NOMO-1 treated with DMSO at 0.1 percent for 48 hours (cell line): ENCODE measurements around the gene USP30.

Source experiments
- DNase-seq: peaks from one replicate; lab custom pipeline; 2025; ENCODE audit not compliant: unreplicated experiment; lab: John Stamatoyannopoulos, UW

Gene USP30

DNA sequence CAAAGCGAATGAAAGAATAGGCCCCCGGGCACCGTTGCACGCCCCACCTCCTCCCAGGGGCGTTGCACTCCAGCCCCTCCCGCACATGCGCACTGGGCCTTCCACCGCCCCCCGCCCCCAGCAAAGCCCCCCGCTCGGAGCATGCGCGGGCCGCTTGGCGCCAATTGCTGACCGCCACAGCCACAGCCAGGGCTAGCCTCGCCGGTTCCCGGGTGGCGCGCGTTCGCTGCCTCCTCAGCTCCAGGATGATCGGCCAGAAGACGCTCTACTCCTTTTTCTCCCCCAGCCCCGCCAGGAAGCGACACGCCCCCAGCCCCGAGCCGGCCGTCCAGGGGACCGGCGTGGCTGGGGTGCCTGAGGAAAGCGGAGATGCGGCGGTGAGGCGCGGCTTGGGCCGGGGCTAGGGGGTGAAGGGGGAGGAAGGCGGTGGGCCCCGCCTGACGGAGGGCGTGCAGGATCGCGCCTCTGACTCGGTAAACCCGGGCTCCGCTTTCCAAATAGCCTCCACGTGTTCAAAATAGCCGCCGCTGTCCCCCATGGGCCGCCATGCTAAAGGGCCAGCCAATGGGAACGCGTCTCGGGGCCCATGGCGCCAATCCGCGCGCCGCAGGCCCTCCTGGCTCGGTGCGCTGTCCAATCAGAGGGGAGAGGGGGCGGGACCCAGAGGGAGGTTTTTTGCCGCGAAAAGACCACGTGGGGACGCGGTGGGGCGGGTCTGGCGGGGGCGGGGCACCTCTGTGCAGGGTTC, 45.2 kb downstream of the USP30 start, which contains the start of gene UNG:
TSS of gene UNG (plus strand) at position 163 of the 748 bp plus-strand sequence. CDS start at position 246, 83 bp downstream.
- DNase-seq, result peak; percentile 93

DNA sequence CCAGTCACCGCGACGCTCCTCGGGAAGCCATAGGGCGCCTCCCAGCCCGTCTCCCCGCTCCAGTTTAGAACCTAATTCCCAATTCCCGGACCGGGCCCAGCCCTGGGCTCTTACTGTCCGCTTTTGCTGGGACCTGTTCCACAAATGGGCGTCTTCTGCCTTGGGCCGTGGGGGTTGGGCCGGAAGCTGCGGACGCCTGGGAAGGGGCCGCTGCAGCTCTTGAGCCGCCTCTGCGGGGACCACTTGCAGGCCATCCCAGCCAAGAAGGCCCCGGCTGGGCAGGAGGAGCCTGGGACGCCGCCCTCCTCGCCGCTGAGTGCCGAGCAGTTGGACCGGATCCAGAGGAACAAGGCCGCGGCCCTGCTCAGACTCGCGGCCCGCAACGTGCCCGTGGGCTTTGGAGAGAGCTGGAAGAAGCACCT, 45.8 kb downstream of the USP30 start:
- no peak for DNase-seq

GRCh38 chr12:109098651-109099050, 46.3 kb downstream of the USP30 start:
- no peak for DNase-seq

DNA sequence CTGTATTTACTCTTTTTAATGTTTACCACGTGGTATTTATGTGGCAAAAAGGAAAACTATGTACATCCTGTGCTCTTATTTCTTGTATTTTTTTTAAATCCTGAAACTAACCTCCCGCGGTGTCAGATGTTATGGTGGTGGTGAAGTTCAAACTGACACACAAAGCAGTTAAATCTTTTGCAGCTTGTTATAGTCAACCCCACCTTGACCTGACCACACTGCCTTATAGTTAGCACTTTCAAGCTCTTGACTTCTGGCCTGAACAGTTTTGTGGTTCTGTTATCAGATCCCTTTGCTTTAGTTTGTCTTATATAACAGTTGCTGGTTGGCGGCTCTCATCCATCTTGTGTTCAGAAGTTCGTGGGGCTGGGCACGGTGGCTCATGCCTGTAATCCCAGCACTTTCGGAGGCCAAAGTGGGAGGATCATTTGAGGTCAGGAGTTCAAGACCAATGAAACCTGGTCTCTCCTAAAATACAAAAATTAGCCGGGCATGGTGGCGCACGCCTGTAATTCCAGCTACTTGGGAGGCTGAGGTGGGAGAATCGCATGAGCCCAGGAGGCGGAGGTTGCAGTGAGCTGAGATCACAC, 47.1 kb downstream of the USP30 start:
- no peak for DNase-seq

DNA sequence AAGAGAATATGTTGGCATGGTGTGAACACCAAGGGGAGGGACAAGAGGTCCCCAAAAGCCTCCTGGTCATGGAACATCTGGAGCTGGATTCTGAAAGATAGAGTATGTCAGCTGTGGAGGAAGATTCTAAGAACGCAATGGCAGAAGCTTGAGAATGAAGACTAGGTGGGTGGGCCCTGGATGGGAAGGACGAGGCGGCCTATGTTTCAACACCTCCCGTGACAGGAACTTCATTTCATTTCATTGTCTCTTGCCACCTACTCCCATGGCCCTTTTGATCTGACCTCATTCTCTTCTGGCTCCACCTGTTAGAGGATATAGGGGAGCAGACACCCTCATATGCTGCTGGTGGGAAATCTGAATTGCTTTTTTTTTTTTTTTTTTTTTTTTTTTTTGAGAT, 48.4 kb downstream of the USP30 start:
- DNase-seq, result no peak

GRCh38 chr12:109102491-109102890, 50.1 kb downstream of the USP30 start:
- DNase-seq, result no peak

DNA sequence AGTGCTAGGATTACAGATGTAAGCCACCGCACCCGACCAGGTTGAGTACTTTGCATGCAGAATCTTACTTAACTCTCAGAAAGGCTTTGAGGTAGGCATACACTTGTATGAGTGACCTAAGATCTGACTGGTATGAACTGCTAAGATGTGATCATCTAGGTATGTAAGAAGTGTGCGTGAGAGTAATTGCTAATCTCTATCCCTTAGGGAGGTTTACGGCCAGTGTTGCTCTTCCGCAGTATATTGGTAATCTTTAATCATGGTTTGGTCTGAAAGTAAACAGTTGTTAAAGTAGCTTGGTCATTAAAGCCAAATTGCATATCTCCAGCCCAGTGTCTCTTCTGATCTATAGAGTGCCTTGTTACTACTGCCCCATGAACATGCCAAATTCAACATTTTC, 52.8 kb downstream of the USP30 start:
- DNase-seq, result no peak

DNA sequence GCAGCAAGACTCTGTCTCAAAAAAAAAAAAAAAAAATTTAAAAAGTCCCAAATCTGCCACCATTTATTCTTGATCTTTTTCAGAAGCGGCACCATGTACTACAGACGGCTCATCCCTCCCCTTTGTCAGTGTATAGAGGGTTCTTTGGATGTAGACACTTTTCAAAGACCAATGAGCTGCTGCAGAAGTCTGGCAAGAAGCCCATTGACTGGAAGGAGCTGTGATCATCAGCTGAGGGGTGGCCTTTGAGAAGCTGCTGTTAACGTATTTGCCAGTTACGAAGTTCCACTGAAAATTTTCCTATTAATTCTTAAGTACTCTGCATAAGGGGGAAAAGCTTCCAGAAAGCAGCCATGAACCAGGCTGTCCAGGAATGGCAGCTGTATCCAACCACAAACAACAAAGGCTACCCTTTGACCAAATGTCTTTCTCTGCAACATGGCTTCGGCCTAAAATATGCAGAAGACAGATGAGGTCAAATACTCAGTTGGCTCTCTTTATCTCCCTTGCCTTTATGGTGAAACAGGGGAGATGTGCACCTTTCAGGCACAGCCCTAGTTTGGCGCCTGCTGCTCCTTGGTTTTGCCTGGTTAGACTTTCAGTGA, 57.5 kb downstream of the USP30 start:
- DNase-seq, result no peak

- no peak for DNase-seq
These were observed 58.7 kb downstream of the USP30 start for GRCh38 chr12:109110988-109111495.

- DNase-seq, result no peak
These were observed 60.5 kb downstream of the USP30 start for GRCh38 chr12:109112720-109113465.

- DNase-seq, result no peak
These were observed 61.4 kb downstream of the USP30 start for GRCh38 chr12:109113661-109114321.

DNA sequence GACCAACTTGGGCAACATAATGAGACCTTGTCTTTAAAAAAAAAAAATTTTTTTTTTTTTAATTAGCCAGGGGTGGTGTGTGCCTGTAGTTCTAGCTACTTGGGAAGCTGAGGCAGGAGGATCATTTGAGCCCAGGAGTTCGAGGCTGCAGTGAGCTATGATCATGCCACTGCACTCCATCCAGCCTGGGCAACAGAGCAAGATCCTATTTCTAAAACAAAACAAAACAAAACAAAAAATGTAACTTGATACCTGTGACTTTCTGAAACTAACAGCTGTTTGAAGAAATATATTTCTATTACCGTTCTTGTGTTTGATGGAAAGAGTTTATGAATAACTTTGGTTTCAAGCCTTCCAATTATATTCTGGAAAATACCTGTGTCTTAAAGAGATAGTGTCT, 62.3 kb downstream of the USP30 start:
- no peak for DNase-seq

GRCh38 chr12:109115404-109115757, 63.0 kb downstream of the USP30 start:
- no peak for DNase-seq

GRCh38 chr12:109115758-109116610, 63.6 kb downstream of the USP30 start, which contains the start of gene ACACB:
TSS of gene ACACB (plus strand) at chr12:109116587. CDS start at chr12:109139406, 22,819 bp downstream.
- peak; percentile 44 for DNase-seq

DNA sequence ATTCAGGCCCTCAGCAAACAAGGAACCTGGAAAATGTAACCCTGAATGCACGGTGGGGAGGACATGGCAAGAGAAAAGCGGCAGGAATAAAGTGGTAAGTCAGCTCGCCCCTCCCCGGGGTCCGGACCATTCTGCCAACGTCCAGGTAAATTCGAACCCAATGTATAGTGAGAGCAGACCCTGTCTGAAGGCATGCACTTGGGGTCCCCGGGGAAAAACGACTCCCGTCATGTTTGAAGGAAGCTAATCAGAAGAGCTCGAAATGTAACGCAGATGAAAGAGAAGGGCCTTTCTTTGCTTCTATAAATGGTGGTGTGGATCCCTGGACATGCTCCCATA, 64.2 kb downstream of the USP30 start:
- no peak for DNase-seq

DNA sequence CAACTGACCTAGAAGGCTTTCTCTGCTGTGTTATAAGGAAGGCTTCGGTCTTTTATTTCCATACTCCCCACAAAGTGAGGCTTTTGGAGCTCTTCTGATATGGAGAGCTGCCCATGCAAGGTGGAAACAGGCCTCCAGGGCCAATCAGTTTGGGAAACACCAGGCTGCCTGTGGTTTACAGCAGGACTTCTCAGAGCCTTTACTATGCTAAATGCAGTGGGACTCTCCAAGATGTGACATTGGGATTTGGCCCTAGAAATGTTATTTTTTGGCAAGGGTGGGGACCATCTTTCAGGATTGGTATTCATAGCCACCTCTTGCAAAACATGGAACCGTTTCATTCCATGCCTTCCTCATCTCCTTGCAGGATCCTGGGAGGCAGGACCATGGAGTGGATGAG, 67.7 kb downstream of the USP30 start:
- no peak for DNase-seq

DNA sequence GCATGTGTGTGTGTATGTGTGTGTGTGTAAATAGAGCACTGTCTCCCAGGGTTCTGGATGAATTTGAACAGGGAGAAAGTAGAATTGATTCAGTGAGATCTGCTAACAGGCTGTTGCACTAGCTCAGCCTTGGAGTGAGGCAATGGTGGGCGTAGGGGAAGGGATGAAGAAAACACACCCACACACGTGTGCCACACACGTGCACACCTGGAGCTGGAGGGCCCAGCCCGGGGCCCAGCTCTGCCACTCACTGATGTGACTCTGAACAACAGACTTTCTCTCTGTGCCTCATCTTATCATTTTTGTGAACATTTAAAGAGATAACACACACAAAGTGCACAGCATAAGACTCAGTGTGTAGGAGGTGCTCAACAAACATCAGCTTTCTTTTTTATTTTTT, 68.2 kb downstream of the USP30 start:
- no peak for DNase-seq

GRCh38 chr12:109121346-109121880, 69.0 kb downstream of the USP30 start:
- no peak for DNase-seq

DNA sequence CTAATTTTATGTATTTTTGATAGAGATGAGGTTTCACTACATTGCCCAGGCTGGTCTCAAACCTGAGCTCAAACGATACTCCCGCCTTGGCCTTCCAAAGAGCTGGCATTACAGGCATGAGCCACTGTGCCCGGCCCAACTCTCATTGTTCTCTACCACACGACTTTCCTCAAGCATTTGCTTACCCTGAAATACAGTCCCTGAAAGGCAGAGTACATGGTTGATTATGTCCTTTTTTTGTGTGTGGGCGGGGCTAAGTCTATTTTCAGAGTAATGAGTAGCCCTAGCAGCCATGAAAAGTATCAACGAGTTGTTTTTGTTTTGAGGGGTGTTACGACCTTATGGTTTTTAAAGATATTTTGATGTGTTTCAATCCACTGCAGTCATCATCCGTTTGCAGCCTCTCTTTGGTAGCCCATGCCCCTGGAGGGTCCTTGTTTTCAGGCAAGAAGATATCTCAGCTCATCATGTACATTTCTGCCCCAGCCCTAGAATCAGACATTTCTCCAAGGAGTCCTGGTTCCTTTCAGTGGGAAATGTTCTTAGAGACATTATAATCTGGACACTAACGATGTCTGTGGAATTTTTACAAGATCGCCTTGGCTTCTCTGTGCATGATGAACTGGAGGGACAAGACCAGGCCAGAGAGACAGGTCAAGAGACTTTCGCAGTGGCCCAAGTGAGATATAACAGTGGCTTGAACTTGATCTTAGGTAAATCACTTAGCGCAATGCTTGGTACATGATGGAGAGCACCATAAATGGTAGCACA, 72.7 kb downstream of the USP30 start:
- no peak for DNase-seq
